SH-SY5Y (cell line): Measurements from ENCODE around the gene SLC12A4.

ENCODE experiments used
- GATA2 ChIP-seq: IDR thresholded peaks from 2 replicates; pipeline ENCODE4 v1.6.1; 2011; ENCODE audit warnings: mild to moderate bottlenecking, low read depth, low read length
- GATA3 ChIP-seq: IDR thresholded peaks from 2 replicates; pipeline ENCODE4 v1.6.1; 2011; ENCODE audit warnings: low read depth, mild to moderate bottlenecking, low read length, moderate library complexity

DNA sequence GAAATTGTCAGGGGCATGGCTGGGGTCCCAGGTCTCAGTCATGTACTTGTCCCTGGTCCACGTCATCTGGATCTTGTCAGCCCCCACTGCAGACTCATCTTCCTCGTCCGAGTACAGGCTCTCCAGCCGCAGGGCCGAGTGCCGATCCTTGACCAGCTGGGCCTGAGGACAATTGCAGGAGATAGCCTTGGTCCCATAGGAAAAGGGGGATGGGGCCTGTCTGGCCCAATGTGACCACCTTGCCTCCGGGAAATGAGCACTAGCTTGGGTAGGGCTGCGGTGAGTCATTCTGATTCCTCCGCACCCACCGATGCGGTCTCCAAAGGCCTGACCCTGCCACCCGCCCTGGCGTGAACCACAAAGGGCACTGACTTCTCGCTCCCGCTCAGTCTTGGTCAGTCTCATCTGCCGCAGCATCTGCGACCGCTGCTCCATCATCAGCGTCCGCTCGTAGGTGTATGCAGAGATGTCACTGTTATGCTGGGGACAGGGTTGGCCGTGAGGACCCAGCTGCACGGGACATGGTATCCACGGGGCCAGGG, 23.0 kb downstream of the SLC12A4 start:
- TF ChIP-seq GATA3 (no peak), GATA2 (no peak)
